HG03066 (cell line): Measurements from ENCODE around the gene TUNAR.

ENCODE experiments used
- ATAC-seq: cut with Tn5 transposase; IDR thresholded peaks from one replicate; pipeline ENCODE4 v1.9.1; 2021; ENCODE audit warnings: low read depth; ENCODE audit not compliant: unreplicated experiment

The TUNAR gene

GRCh38 chr14:95871531-95871930 is 5.1 kb upstream of the TUNAR start:
- ATAC-seq = no peak

- ATAC-seq = no peak
Measured at GRCh38 chr14:95872777-95873176, 3.9 kb upstream of the TUNAR start.

- ATAC-seq = no peak
Measured at GRCh38 chr14:95875831-95876760, 536 bp upstream of the TUNAR start.

GRCh38 chr14:95877633-95878032 is 1.0 kb downstream of the TUNAR start:
- no peak for ATAC-seq

GRCh38 chr14:95884377-95884776 is 7.7 kb downstream of the TUNAR start:
- no peak for ATAC-seq

- no peak for ATAC-seq
Measured at GRCh38 chr14:95885278-95885677, 8.6 kb downstream of the TUNAR start.

- ATAC-seq = no peak
Measured at GRCh38 chr14:95885866-95886265, 9.2 kb downstream of the TUNAR start.

- no peak for ATAC-seq
Measured at GRCh38 chr14:95886366-95887056, 9.9 kb downstream of the TUNAR start.

GRCh38 chr14:95887351-95887750 is 10.7 kb downstream of the TUNAR start:
- no peak for ATAC-seq

GRCh38 chr14:95889236-95889979 is 12.8 kb downstream of the TUNAR start:
- ATAC-seq = no peak

GRCh38 chr14:95891742-95892141 is 15.1 kb downstream of the TUNAR start:
- no peak for ATAC-seq

GRCh38 chr14:95892142-95892541 is 15.5 kb downstream of the TUNAR start:
- no peak for ATAC-seq

GRCh38 chr14:95895720-95896119 is 19.1 kb downstream of the TUNAR start:
- no peak for ATAC-seq

GRCh38 chr14:95896498-95897135 is 20.0 kb downstream of the TUNAR start:
- ATAC-seq = no peak

GRCh38 chr14:95897280-95897679 is 20.6 kb downstream of the TUNAR start:
- ATAC-seq = no peak

- no peak for ATAC-seq
Measured at GRCh38 chr14:95901054-95901453, 24.4 kb downstream of the TUNAR start.

GRCh38 chr14:95902273-95902826 is 25.7 kb downstream of the TUNAR start:
- no peak for ATAC-seq

GRCh38 chr14:95903165-95903564 is 26.5 kb downstream of the TUNAR start:
- no peak for ATAC-seq

GRCh38 chr14:95903616-95904107 is 27.0 kb downstream of the TUNAR start:
- no peak for ATAC-seq

GRCh38 chr14:95906591-95906990 is 30.0 kb downstream of the TUNAR start:
- no peak for ATAC-seq
